ENCODE measurements around the gene TUBA3D. TPM values are rescaled to one million over a fixed set of nuclear protein-coding genes. Genes with fewer than 3 reads are reported as not detected.
A peak's percentile ranks its signal among the peaks of the same experiment; 100 is the strongest.
"Not testable (repeated sequence)": the region's sequence is repeated elsewhere in the genome, so short reads cannot be mapped to it uniquely, and the experiment has no call there.

TUBA3D gene
- total and polyA plus RNA-seq, 4 donors: 0.20 to 2.9 (median 0.76) TPM; not detected in 1

GRCh38 chr2:131492418-131493198 is 16.7 kb downstream of the TUBA3D start:
- peak; percentile 86 to 99 (median 92) for DNase-seq (ENCODE audit: low read depth in 4 of 6, low spot score in 6 of 6)

GRCh38 chr2:131493199-131493968 is 17.5 kb downstream of the TUBA3D start:
- Histone ChIP-seq H3K4me1 (ENCODE audit: control insufficient read depth, insufficient read depth, low read length) (peaks cover 40% of the 10 kb centered on the region), H3K9me3 (ENCODE audit: control insufficient read depth, insufficient read depth, low read length) (no peaks in the 10 kb centered on the region), H3K36me3 (ENCODE audit: control insufficient read depth, insufficient read depth, low read length) (peaks cover 22% of the 10 kb centered on the region), H3K27me3 (ENCODE audit: control insufficient read depth, insufficient read depth, low read length) (no peaks in the 10 kb centered on the region), H3K27ac (ENCODE audit: low read depth, low read length) (peak overlapping the region; percentile 84), H3K4me3 (ENCODE audit: low read depth, low read length) (peak overlapping the region; percentile 91)
- WGBS (ENCODE audit: insufficient coverage): under 1% methylated on average over 31 of the region's 40 CpGs
- DNase-seq (ENCODE audit: low read depth in 4 of 6, low spot score in 6 of 6): peak in 1 of 6 donors; percentile 3

More at GRCh38 chr2:131492418-131493198, 16.7 kb downstream of the TUBA3D start:
- Histone ChIP-seq H3K36me3 (ENCODE audit: control insufficient read depth, insufficient read depth, low read length) (peaks cover 29% of the 10 kb centered on the region), H3K4me3 (ENCODE audit: low read depth, low read length) (peak overlapping the region; percentile 91), H3K27ac (ENCODE audit: low read depth, low read length) (peak overlapping the region; percentile 84), H3K27me3 (ENCODE audit: control insufficient read depth, insufficient read depth, low read length) (no peaks in the 10 kb centered on the region), H3K9me3 (ENCODE audit: control insufficient read depth, insufficient read depth, low read length) (no peaks in the 10 kb centered on the region), H3K4me1 (ENCODE audit: control insufficient read depth, insufficient read depth, low read length) (peaks cover 40% of the 10 kb centered on the region)
- WGBS (ENCODE audit: insufficient coverage): under 1% methylated on average over 78 of the region's 79 CpGs

GRCh38 chr2:131495506-131495905 is 19.6 kb downstream of the TUBA3D start:
- peaks cover 25% of the 10 kb centered on the region for H3K4me1 ChIP-seq (ENCODE audit: control insufficient read depth, insufficient read depth, low read length)
- not testable (repeated sequence) for H3K36me3 ChIP-seq (ENCODE audit: control insufficient read depth, insufficient read depth, low read length); H3K27ac ChIP-seq (ENCODE audit: low read depth, low read length); H3K9me3 ChIP-seq (ENCODE audit: control insufficient read depth, insufficient read depth, low read length); H3K27me3 ChIP-seq (ENCODE audit: control insufficient read depth, insufficient read depth, low read length); H3K4me3 ChIP-seq (ENCODE audit: low read depth, low read length); DNase-seq (ENCODE audit: low read depth in 4 of 6, low spot score in 6 of 6)
- no CpG with 5 or more reads among the region's 1 CpG for WGBS (ENCODE audit: insufficient coverage)

- H3K27ac ChIP-seq (ENCODE audit: low read depth, low read length); H3K9me3 ChIP-seq (ENCODE audit: control insufficient read depth, insufficient read depth, low read length); H3K4me3 ChIP-seq (ENCODE audit: low read depth, low read length); H3K27me3 ChIP-seq (ENCODE audit: control insufficient read depth, insufficient read depth, low read length); DNase-seq (ENCODE audit: low read depth in 4 of 6, low spot score in 6 of 6): not testable (repeated sequence)
- Histone ChIP-seq H3K36me3 (ENCODE audit: control insufficient read depth, insufficient read depth, low read length) (peaks cover 28% of the 10 kb centered on the region), H3K4me1 (ENCODE audit: control insufficient read depth, insufficient read depth, low read length) (peaks cover 13% of the 10 kb centered on the region)
- 56% methylated on average over 5 of the region's 8 CpGs for WGBS (ENCODE audit: insufficient coverage)
Measured at GRCh38 chr2:131498321-131498973, 22.5 kb downstream of the TUBA3D start.

- H3K4me3 ChIP-seq (ENCODE audit: low read depth, low read length); H3K27me3 ChIP-seq (ENCODE audit: control insufficient read depth, insufficient read depth, low read length); H3K4me1 ChIP-seq (ENCODE audit: control insufficient read depth, insufficient read depth, low read length); H3K27ac ChIP-seq (ENCODE audit: low read depth, low read length); H3K9me3 ChIP-seq (ENCODE audit: control insufficient read depth, insufficient read depth, low read length); DNase-seq (ENCODE audit: low read depth in 4 of 6, low spot score in 6 of 6): not testable (repeated sequence)
- no CpG with 5 or more reads among the region's 4 CpGs for WGBS (ENCODE audit: insufficient coverage)
- H3K36me3 ChIP-seq (ENCODE audit: control insufficient read depth, insufficient read depth, low read length): peaks cover 70% of the 10 kb centered on the region
Measured at GRCh38 chr2:131503587-131503986, 27.7 kb downstream of the TUBA3D start.

- DNase-seq (ENCODE audit: low read depth in 4 of 6, low spot score in 6 of 6); H3K27me3 ChIP-seq (ENCODE audit: control insufficient read depth, insufficient read depth, low read length); H3K27ac ChIP-seq (ENCODE audit: low read depth, low read length); H3K9me3 ChIP-seq (ENCODE audit: control insufficient read depth, insufficient read depth, low read length); H3K4me3 ChIP-seq (ENCODE audit: low read depth, low read length); H3K4me1 ChIP-seq (ENCODE audit: control insufficient read depth, insufficient read depth, low read length): not testable (repeated sequence)
- peaks cover 75% of the 10 kb centered on the region for H3K36me3 ChIP-seq (ENCODE audit: control insufficient read depth, insufficient read depth, low read length)
- WGBS (ENCODE audit: insufficient coverage): 100% methylated on average over 1 of the region's 7 CpGs
Measured at GRCh38 chr2:131504082-131504750, 28.3 kb downstream of the TUBA3D start.

- Histone ChIP-seq H3K9me3 (ENCODE audit: control insufficient read depth, insufficient read depth, low read length) (no peaks in the 10 kb centered on the region), H3K36me3 (ENCODE audit: control insufficient read depth, insufficient read depth, low read length) (peaks cover 83% of the 10 kb centered on the region), H3K27ac (ENCODE audit: low read depth, low read length) (no peak overlapping the region), H3K4me3 (ENCODE audit: low read depth, low read length) (no peak overlapping the region), H3K4me1 (ENCODE audit: control insufficient read depth, insufficient read depth, low read length) (peaks cover 7% of the 10 kb centered on the region), H3K27me3 (ENCODE audit: control insufficient read depth, insufficient read depth, low read length) (no peaks in the 10 kb centered on the region)
- DNase-seq (ENCODE audit: low read depth in 4 of 6, low spot score in 6 of 6): no peak
- WGBS (ENCODE audit: insufficient coverage): 71% methylated on average over 8 of the region's 9 CpGs
Measured at GRCh38 chr2:131509615-131510014, 33.7 kb downstream of the TUBA3D start.

GRCh38 chr2:131511291-131511968 is 35.5 kb downstream of the TUBA3D start:
- not testable (repeated sequence) for H3K9me3 ChIP-seq (ENCODE audit: control insufficient read depth, insufficient read depth, low read length); H3K4me1 ChIP-seq (ENCODE audit: control insufficient read depth, insufficient read depth, low read length); H3K27ac ChIP-seq (ENCODE audit: low read depth, low read length); H3K27me3 ChIP-seq (ENCODE audit: control insufficient read depth, insufficient read depth, low read length); H3K4me3 ChIP-seq (ENCODE audit: low read depth, low read length); DNase-seq (ENCODE audit: low read depth in 4 of 6, low spot score in 6 of 6)
- WGBS (ENCODE audit: insufficient coverage): 81% methylated on average over 14 of the region's 22 CpGs
- H3K36me3 ChIP-seq (ENCODE audit: control insufficient read depth, insufficient read depth, low read length): peaks cover 81% of the 10 kb centered on the region
